Activated T-cell treated with anti-CD3 and anti-CD28 coated beads for 4 hours (primary cell): ENCODE measurements around the gene LRRK2.
"Not testable (repeated sequence)": the region's sequence is repeated elsewhere in the genome, so short reads cannot be mapped to it uniquely, and the experiment has no call there.

Experiments used
- DNase-seq: peaks from one replicate; pipeline ENCODE4 v3.0.0-alpha.2; 2020

The LRRK2 gene

DNA sequence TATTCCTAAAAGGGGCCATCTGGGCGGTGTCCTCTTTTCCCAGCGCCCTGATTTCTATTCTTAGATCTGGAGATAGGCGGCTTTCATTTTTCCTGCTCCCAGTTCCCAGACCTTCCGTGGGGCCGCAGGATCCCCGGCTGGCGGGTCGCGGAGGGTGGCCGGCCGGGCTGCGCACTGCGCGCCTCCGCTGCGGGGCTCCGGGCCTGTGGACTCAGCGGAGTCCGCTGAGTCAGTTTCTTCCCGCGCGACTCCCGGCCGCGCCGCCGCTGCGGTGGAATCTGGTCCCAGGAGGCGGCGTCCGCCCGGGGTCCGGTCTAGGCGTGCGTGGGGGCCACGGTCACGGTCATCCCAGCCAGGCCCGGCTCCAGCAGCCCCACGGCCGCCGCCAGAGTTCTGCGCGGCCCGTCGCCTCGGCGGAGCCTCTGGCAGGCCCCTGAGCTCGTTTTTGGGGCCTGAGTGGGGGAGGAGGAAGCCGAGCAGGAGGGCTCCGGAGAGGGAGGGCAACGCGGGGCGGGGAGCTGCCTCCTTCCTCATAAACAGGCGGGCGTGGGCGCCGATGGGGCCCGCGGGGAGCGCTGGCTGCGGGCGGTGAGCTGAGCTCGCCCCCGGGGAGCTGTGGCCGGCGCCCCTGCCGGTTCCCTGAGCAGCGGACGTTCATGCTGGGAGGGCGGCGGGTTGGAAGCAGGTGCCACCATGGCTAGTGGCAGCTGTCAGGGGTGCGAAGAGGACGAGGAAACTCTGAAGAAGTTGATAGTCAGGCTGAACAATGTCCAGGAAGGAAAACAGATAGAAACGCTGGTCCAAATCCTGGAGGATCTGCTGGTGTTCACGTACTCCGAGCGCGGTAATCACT lies at the start of gene LRRK2:
LRRK2 (plus strand) TSS at position 559 of the 853 bp plus-strand sequence; CDS start at position 694, 135 bp downstream.
- DNase-seq, result peak; percentile 3

GRCh38 chr12:40175045-40175444 lies 49.8 kb upstream of the LRRK2 start:
- DNase-seq, result no peak

GRCh38 chr12:40175489-40175888 lies 49.3 kb upstream of the LRRK2 start:
- DNase-seq, result no peak

DNA sequence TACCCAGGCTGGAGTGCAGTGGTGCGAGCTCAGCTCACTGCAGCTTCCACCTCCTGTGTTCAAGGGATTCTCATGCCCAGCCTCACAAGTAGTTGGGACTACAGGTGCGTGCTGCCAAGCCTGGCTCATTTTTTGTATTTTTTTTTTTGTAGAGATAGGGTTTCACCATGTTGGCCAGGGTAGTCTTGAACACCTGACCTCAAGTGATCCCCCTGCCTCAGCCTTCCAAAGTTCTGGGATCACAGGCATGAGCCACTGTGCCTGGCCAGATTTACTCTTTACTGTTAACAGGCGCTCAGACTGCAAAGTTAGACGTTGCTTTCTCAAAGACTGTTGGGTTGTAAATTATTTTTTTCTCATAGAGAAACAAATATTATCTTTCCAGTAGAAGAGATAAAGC lies 46.1 kb upstream of the LRRK2 start:
- DNase-seq, result no peak

DNA sequence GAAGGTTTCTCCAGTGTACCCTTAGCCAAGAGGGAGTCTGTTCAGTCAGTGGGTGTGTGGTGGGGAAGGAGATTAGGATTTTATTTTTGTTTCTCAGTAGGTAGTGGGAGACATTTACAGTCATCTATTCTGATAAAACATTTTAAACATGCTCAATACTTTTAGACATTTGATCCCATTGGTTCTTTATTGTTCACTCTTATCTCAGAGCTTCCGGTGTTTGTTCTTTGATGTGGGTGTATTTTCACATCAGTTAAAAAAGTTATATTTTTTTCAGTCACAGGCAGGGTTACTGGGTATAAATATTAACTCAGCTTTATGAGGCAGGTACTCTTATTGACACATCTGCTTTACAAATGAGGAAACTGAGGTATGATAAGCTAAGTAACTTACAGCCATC lies 43.3 kb upstream of the LRRK2 start:
- no peak for DNase-seq

GRCh38 chr12:40183715-40184114 lies 41.1 kb upstream of the LRRK2 start:
- no peak for DNase-seq

DNA sequence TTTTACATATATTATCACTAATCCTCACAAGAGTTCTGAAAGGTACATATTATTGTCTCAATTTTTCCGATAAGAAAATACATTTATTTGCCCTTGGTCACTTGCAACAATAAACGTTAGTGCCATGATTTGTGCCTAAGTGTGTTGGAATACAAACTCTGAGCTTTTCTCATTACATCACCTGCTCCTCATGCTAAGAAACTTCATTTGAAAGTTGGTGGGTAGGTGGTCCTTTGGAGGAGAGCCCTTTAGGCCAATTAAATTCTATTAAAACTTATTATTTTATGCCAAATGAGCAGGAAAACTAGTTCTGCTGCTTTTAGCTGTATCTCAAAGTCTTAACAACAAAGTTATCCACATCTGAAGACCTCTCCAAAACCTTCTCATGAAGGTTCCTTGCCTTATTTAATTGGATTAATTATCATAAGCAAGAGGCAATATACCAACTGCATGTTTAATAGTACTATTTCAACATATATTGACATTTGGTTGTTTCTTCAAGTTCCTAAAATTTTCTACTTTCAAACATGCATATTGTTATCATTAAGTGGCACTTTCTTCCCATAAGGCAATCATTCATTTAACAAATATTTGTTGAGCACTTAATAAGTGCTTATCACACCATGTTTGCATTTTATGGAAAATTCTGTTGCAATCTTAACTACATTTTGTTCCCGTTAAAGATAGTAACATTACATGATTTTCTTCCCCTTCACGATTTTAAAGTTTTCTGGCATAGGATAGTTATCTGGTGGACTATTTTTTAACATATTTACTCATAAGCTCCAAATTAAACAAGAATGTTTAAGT lies 40.1 kb upstream of the LRRK2 start:
- no peak for DNase-seq

DNA sequence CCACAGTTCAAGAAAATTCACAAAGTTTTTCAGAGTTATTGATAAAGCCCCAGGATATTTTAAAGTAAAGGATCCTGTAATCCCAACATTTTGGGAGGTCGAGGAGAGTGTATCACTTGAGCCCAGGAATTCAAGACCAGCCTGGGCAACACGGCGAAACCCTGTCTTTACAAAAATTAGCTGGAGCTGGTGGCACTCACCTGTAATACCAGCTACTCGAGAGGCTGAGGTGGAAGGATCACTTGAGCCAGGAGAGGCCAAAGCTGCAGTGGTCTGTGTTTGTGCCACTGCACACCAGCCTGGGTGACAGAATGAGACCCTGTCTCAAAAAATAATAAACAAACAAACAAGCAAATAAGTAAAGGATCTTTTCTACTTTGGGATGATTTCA lies 39.5 kb upstream of the LRRK2 start:
- no peak for DNase-seq

- DNase-seq, result no peak
Observed at GRCh38 chr12:40188558-40189320, 36.1 kb upstream of the LRRK2 start.

GRCh38 chr12:40192704-40193255 lies 32.0 kb upstream of the LRRK2 start:
- no peak for DNase-seq

DNA sequence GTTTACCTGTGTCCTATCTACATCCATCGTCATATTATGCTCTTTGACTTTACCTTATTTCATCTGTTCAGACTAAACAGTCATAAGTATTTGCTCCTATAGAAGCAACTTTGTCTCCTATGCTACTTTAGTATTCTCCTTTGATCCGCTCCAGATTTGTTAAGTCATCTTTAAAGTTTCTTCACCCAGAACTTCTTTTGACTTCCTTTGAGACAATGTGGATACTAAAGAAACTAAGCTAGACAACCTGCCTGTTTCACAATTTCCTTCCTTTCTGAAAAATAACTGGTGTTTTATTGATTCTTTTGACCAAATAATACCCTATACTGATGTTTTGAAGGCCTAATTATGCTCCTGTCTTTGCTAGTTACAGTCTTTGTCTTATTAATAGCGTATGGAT lies 30.0 kb upstream of the LRRK2 start:
- DNase-seq, result no peak

GRCh38 chr12:40197590-40197989 lies 27.2 kb upstream of the LRRK2 start:
- DNase-seq, result no peak

DNA sequence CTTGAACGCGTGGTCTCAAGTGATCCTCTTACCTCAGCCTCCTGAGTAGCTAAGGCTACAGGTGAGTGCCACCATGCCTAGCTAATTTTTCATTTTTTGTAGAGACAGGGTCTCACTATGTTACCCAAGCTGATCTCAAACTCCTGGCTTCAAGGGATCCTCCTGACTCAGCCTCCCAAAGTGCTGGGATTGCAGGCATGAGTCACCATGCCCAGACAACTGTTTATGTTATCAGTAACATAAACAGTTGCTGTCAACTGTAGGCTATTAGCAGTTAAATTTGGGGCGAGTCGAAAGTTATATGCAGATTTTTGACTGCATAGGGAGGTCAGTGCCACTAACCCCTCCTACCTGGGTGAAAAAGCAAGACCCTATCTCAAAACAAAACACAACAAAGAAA lies 26.2 kb upstream of the LRRK2 start:
- no peak for DNase-seq

DNA sequence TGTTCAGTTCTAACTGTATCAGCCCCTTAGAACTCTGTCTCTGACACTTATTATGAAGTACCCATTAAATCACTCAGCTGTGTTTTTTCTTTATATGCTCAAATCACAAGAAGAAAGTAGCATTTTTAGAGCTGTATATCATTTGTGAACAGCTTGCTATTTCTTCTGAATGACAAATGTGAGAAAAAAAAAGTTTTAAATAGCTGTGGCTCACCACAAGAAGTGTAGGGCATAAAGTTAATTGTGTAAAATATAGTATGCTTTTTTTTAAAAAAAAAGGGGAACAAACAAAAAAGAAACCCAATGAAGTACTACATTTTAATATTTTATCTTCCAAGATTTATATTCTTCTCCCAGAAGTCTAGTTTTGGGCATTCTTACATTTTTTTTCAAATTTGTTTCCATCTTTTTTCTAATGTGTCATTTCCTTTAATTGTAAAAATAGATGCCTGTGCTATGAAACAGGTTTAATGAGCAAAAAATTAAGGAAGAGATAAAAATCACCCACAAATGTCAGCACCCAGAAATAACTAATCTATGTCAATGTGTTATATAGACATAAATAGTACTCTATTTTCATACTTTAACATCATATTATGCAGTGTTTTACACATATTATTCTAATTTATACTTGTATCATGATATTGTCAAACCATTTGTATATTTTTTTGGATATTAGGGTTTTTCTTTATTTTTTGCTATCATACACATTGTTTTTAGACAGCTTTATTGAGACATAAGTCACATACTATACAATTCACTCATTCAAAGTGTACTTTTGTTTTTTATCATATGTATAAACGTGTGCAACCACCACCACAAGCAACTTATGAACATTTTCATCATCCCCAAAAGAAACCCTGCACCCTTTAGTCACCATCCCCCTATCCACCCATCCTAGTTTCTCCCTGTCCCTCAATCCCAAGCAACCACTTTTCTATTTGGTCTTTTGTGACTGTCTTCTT lies 22.4 kb upstream of the LRRK2 start:
- no peak for DNase-seq

DNA sequence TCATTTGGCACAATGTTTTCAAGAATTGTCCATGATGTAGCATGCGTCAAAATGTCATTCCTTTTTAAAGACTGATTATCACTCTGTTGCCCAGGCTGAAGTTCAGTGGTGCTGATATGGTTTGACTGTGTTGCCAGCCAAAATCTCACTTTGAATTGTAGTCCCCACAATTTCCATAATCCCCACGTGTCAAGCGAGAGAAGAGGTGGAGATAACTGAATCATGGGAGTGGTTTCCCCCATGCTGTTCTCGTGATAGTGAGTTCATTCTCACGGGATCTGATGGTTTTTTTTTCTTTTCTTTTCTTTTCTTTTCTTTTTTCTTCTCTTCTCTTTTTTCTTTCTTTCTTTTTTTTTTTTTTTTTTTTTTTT lies 21.8 kb upstream of the LRRK2 start:
- DNase-seq, result no peak

GRCh38 chr12:40204337-40204736 lies 20.5 kb upstream of the LRRK2 start:
- no peak for DNase-seq

DNA sequence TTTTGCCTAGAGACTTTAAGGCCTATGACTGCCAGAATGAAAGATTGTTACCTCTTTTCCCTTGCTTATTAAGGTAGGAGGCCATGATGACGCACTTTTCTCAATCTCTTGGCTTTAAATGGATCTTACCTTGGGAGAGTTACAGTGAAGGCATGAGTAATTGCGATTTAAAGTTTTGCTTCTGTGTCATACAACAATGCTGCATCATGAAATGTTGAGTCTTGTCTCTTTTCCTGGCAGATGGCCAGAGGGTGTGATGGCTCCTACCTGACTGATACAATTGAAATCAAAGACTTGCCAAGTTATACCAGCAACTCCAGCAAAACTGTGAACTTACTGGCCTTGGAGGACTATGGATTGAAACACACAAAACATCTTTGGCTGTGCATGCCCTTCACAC lies 17.2 kb upstream of the LRRK2 start:
- DNase-seq, result no peak

DNA sequence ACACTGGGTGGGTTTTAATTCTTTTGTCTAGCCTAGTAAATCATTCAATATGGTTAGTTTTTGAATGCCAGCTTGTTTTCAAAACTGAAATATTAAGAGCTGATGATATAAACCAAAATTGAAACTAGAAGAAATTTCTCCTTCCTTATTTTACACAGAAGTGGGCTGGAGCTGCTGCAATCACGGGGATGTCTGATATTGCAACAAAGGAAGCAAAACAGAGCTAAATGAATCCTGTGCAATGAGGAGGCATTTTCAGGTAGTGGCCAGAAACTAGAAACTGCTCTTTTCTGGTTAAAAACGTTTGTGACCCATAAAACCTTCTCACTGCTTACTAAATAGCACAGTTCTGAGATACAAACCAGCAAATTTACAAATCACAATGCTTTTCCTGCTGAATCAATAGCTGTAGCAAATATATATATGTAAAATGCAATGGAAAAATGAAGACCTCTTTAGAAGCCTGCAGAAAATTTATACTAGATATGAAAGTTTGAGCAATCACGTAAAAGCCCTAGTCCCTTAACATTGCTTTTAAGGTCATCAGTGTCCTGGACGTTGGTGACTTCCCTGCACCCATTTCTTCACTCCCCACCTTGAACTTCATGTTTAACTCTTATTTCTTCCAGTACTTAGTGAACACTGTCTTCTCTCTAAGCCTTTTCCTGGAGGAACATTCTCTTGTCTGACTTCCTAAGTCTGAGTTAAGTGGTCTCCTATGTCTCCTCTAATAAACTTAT lies 15.9 kb upstream of the LRRK2 start:
- DNase-seq, result no peak

GRCh38 chr12:40209886-40210285 lies 14.9 kb upstream of the LRRK2 start:
- DNase-seq, result no peak

GRCh38 chr12:40211186-40211585 lies 13.6 kb upstream of the LRRK2 start:
- DNase-seq, result not testable (repeated sequence)

- no peak for DNase-seq
Observed at GRCh38 chr12:40212566-40212965, 12.2 kb upstream of the LRRK2 start.
